ENCODE results near the gene SLC29A1. TPM values are rescaled to one million over a fixed set of nuclear protein-coding genes. Genes with fewer than 3 reads are reported as not detected.

SLC29A1 gene
- total RNA-seq, 3 donors from 2014 or later = 12.9 to 140 (median 14.8) TPM

- ATAC-seq (peak; percentile 81), DNase-seq (peak; percentile 95 to 97 (median 96))
- intact Hi-C loops (cut with DNase I, micrococcal nuclease) = no loop called here
- TF ChIP-seq CTCF (IDR thresholded peaks at IDR 0.05) = peak; percentile 71
- no peak overlapping the region for H3K4me3 ChIP-seq
- no peaks in the 10 kb centered on the region for H3K9me3 ChIP-seq
- H3K4me1 ChIP-seq (ENCODE audit: low read depth) = peaks cover 38% of the 10 kb centered on the region
- no peaks in the 10 kb centered on the region for H3K36me3 ChIP-seq (ENCODE audit: low read depth)
These were observed 2.0 kb upstream of the SLC29A1 start for GRCh38 chr6:44221291-44221960.

GRCh38 chr6:44221961-44222335 is 1.4 kb upstream of the SLC29A1 start:
- Histone ChIP-seq H3K4me1 (ENCODE audit: low read depth) (peaks cover 38% of the 10 kb centered on the region), H3K9me3 (no peaks in the 10 kb centered on the region), H3K36me3 (ENCODE audit: low read depth) (no peaks in the 10 kb centered on the region), H3K4me3 (no peak overlapping the region)
- intact Hi-C loops (cut with DNase I, micrococcal nuclease) = no loop called here
- ATAC-seq = no peak
- DNase-seq = no peak
- TF ChIP-seq CTCF (IDR thresholded peaks at IDR 0.05) = no peak

GRCh38 chr6:44222486-44223318 is 693 bp upstream of the SLC29A1 start:
- no peak overlapping the region for H3K4me3 ChIP-seq
- no peaks in the 10 kb centered on the region for H3K9me3 ChIP-seq
- DNase-seq (no peak), ATAC-seq (no peak)
- H3K36me3 ChIP-seq (ENCODE audit: low read depth) = no peaks in the 10 kb centered on the region
- peaks cover 38% of the 10 kb centered on the region for H3K4me1 ChIP-seq (ENCODE audit: low read depth)
- TF ChIP-seq CTCF (IDR thresholded peaks at IDR 0.05) = no peak
- intact Hi-C loops (cut with DNase I, micrococcal nuclease) = no loop called here

- no peaks in the 10 kb centered on the region for H3K9me3 ChIP-seq
- H3K36me3 ChIP-seq (ENCODE audit: low read depth) = no peaks in the 10 kb centered on the region
- ATAC-seq (peak; percentile 0), DNase-seq (no peak)
- intact Hi-C loops (cut with DNase I, micrococcal nuclease) = no loop called here
- H3K4me3 ChIP-seq = no peak overlapping the region
- H3K4me1 ChIP-seq (ENCODE audit: low read depth) = peaks cover 29% of the 10 kb centered on the region
- TF ChIP-seq CTCF (IDR thresholded peaks at IDR 0.05) = no peak
These were observed 902 bp downstream of the SLC29A1 start for GRCh38 chr6:44224029-44224964.

GRCh38 chr6:44224965-44225305 is 1.5 kb downstream of the SLC29A1 start:
- no peak for TF ChIP-seq CTCF (IDR thresholded peaks at IDR 0.05)
- Histone ChIP-seq H3K36me3 (ENCODE audit: low read depth) (no peaks in the 10 kb centered on the region), H3K4me3 (no peak overlapping the region), H3K4me1 (ENCODE audit: low read depth) (peaks cover 24% of the 10 kb centered on the region), H3K9me3 (no peaks in the 10 kb centered on the region)
- intact Hi-C loops (cut with DNase I, micrococcal nuclease) = no loop called here
- ATAC-seq = no peak
- no peak for DNase-seq

Measured in mucosa of descending colon (tissue), 3 donors.